HepG2 (cell line): ENCODE results near the gene NFATC1. TPM values are rescaled to one million over a fixed set of nuclear protein-coding genes. Genes with fewer than 3 reads are reported as not detected.

ENCODE experiments used
- ATAC-seq: fragments of 200-7000 bp; cut with Tn5 transposase; 3 replicates; pipeline ENCODE4 v1.9.1; 2020; ENCODE audit warnings: mild to moderate bottlenecking, moderate library complexity
- BruUV-seq: library from RNA; stranded (reverse); fragments of 400-500 nt; replicated peaks from 2 replicates; lab custom pipeline; 2021; lab: Mats Ljungman, UMichigan
- CTCF ChIA-PET: fragments of 300-600 bp; formaldehyde crosslinking; extraction: SDS; loops from one replicate; lab custom pipeline; 2021; ENCODE audit warnings: low total read pairs, inconsistent platforms, low intra/inter-chr PET ratio; lab: Yijun Ruan, JAX
- POLR2A ChIA-PET: fragments of 350-600 bp; sonication (Branson Sonifier 250); formaldehyde crosslinking; loops from one replicate; lab custom pipeline; 2020; ENCODE audit warnings: antibody characterized with exemption, inconsistent platforms; lab: Yijun Ruan, JAX
- DNase-seq: peaks from one replicate; pipeline ENCODE4 v3.0.0-alpha.2; 2015; ENCODE audit warnings: low spot score
- FAIRE-seq: peaks from 3 replicates; lab custom pipeline; 2011; peaks lifted over from hg19 to GRCh38; lab: Jason Lieb, UNC
- H2AFZ ChIP-seq: one replicate; pipeline ENCODE4 v1.6.1; 2011; ENCODE audit warnings: low read length, inconsistent platforms
- H3K27ac ChIP-seq: fragments of 300-600 bp; 3 replicates; pipeline ENCODE4 v1.8.0; 2011; ENCODE audit warnings: mixed run types, mild to moderate bottlenecking, mixed read lengths, low read length, inconsistent platforms; ENCODE audit not compliant: insufficient read depth; ENCODE audit errors: extremely low read length
- H3K27me3 ChIP-seq, 2 experiments: fragments of 200-600 bp in 1 of 2; 2 replicates in 1 of 2; 3 replicates in 1 of 2; pipeline versions ENCODE4 v1.6.0 to v1.8.0; 2011; ENCODE audit warnings: low read length in 2 of 2, mild to moderate bottlenecking in 2 of 2, moderate library complexity in 2 of 2, inconsistent platforms in 1 of 2; ENCODE audit not compliant: insufficient read depth in 2 of 2, control insufficient read depth in 1 of 2
- H3K36me3 ChIP-seq, 2 experiments: fragments of 200-600 bp in 1 of 2; replicated peaks in 1 of 2; 2 replicates in 1 of 2; 3 replicates in 1 of 2; pipeline versions ENCODE4 v1.5.1 to v1.8.0; 2011; ENCODE audit warnings: low read length in 2 of 2, inconsistent platforms in 1 of 2; ENCODE audit not compliant: insufficient read depth in 2 of 2, control insufficient read depth in 1 of 2
- H3K4me1 ChIP-seq: 2 replicates; pipeline ENCODE4 v1.5.1; 2012; ENCODE audit warnings: low read length, inconsistent platforms; ENCODE audit not compliant: insufficient read depth
- H3K4me2 ChIP-seq: 2 replicates; pipeline ENCODE4 v1.6.0; 2011; ENCODE audit warnings: low read depth, low read length, inconsistent platforms
- H3K4me3 ChIP-seq, 3 experiments: fragments of 200-600 bp in 1 of 3; sonication (generic), shearing (Covaris generic) in 1 of 3; replicated peaks in 1 of 3; 2 replicates each; pipeline ENCODE4 v1.5.1; 2011 to 2016; ENCODE audit warnings: low read length in 3 of 3, inconsistent platforms in 2 of 3, low read depth in 2 of 3, mild to moderate bottlenecking in 2 of 3, control low read depth in 1 of 3, mixed read lengths in 1 of 3; ENCODE audit not compliant: insufficient read depth in 1 of 3
- H3K79me2 ChIP-seq: one replicate; pipeline ENCODE4 v1.6.1; 2011; ENCODE audit warnings: low read length, inconsistent platforms; ENCODE audit not compliant: insufficient read depth
- H3K9ac ChIP-seq: 2 replicates; pipeline ENCODE4 v1.6.0; 2011; ENCODE audit warnings: mild to moderate bottlenecking, low read depth, low read length, inconsistent platforms; ENCODE audit not compliant: insufficient read depth
- H3K9me3 ChIP-seq: 2 replicates; pipeline ENCODE4 v1.5.1; 2012; ENCODE audit warnings: mild to moderate bottlenecking, low read length
- H4K20me1 ChIP-seq: 2 replicates; pipeline ENCODE4 v1.6.0; 2011; ENCODE audit warnings: inconsistent platforms, mild to moderate bottlenecking, low read length, moderate library complexity; ENCODE audit not compliant: insufficient read depth
- BRD4 ChIP-seq: sonication (generic); formaldehyde crosslinking; IDR thresholded peaks from 2 replicates; pipeline ENCODE4 v1.4.0; 2020; ENCODE audit warnings: missing genetic modification reagents
- CBX2 ChIP-seq, 2 experiments: fragments of 200-600 bp in 1 of 2; sonication (generic); formaldehyde crosslinking in 1 of 2; IDR thresholded peaks; 2 replicates each; pipeline versions ENCODE4 v1.7.0 to v1.8.1; 2018 to 2022; ENCODE audit warnings: low read depth in 2 of 2, low read length in 1 of 2, mild to moderate bottlenecking in 1 of 2, missing genetic modification reagents in 1 of 2
- EEA1 ChIP-seq: sonication (generic); formaldehyde crosslinking; IDR thresholded peaks from 2 replicates; pipeline ENCODE4 v1.5.1; 2020; ENCODE audit warnings: mild to moderate bottlenecking, missing genetic modification reagents, borderline replicate concordance
- IKZF1 ChIP-seq: fragments of 450-650 bp; IDR thresholded peaks from 2 replicates; pipeline ENCODE4 v1.7.1; 2016
- KLF12 ChIP-seq: sonication (generic); formaldehyde crosslinking; IDR thresholded peaks from 2 replicates; pipeline ENCODE4 v1.4.0; 2020; ENCODE audit warnings: missing genetic modification reagents, borderline replicate concordance
- MAF1 ChIP-seq: sonication (generic); formaldehyde crosslinking; IDR thresholded peaks from 2 replicates; pipeline ENCODE4 v1.5.0; 2020; ENCODE audit warnings: missing genetic modification reagents, borderline replicate concordance
- MXI1 ChIP-seq: IDR thresholded peaks from 3 replicates; pipeline ENCODE4 v1.6.1; 2012; ENCODE audit warnings: low read depth, low read length, inconsistent platforms, borderline replicate concordance
- NBN ChIP-seq: fragments of 450-650 bp; conservative IDR thresholded peaks from 2 replicates; pipeline ENCODE4 v1.6.1; 2017
- NCOA2 ChIP-seq: sonication (generic); formaldehyde crosslinking; IDR thresholded peaks from 2 replicates; pipeline ENCODE4 v1.8.0; 2022; ENCODE audit warnings: inconsistent platforms
- NFIB ChIP-seq: sonication (generic); formaldehyde crosslinking; IDR thresholded peaks from 2 replicates; pipeline ENCODE4 v1.9.0; 2021; ENCODE audit warnings: missing genetic modification reagents, mild to moderate bottlenecking, borderline replicate concordance
- PHF8 ChIP-seq: sonication (generic); formaldehyde crosslinking; IDR thresholded peaks from 2 replicates; pipeline ENCODE4 v1.5.0; 2020; ENCODE audit warnings: missing genetic modification reagents
- TARDBP ChIP-seq: sonication (generic); formaldehyde crosslinking; IDR thresholded peaks from 2 replicates; pipeline ENCODE4 v1.8.0; 2022; ENCODE audit warnings: mild to moderate bottlenecking, missing genetic modification reagents
- TBX3 ChIP-seq: fragments of 450-650 bp; IDR thresholded peaks from 2 replicates; pipeline ENCODE4 v1.6.1; 2017; ENCODE audit warnings: antibody characterized with exemption, mild to moderate bottlenecking, inconsistent platforms, borderline replicate concordance
- TCF7 ChIP-seq: sonication (generic); IDR thresholded peaks from 2 replicates; pipeline ENCODE4 v1.6.1; 2016; ENCODE audit warnings: antibody characterized with exemption, low read depth
- ZNF577 ChIP-seq: sonication (generic); formaldehyde crosslinking; IDR thresholded peaks from 2 replicates; pipeline ENCODE4 v1.4.0; 2020; ENCODE audit warnings: mild to moderate bottlenecking, low read depth, missing genetic modification reagents, borderline replicate concordance
- ZNF674 ChIP-seq: sonication (generic); formaldehyde crosslinking; IDR thresholded peaks from 2 replicates; pipeline ENCODE4 v1.5.0; 2020; ENCODE audit warnings: low read depth, mild to moderate bottlenecking, missing genetic modification reagents
- ZNF772 ChIP-seq: sonication (generic); formaldehyde crosslinking; IDR thresholded peaks from 2 replicates; pipeline ENCODE4 v1.5.0; 2020; ENCODE audit warnings: mild to moderate bottlenecking, missing genetic modification reagents
- ZNF879 ChIP-seq: sonication (generic); formaldehyde crosslinking; IDR thresholded peaks from 2 replicates; pipeline ENCODE4 v1.8.1; 2023; ENCODE audit warnings: missing genetic modification reagents
- ZSCAN25 ChIP-seq: sonication (generic); formaldehyde crosslinking; IDR thresholded peaks from 2 replicates; pipeline ENCODE4 v1.8.0; 2022; ENCODE audit warnings: mild to moderate bottlenecking, missing genetic modification reagents
- WGBS: methylation state at CpG from one replicate; pipeline ENCODE4 v1.1.6; 2017; ENCODE audit warnings: low lambda C conversion rate; 5-methylcytosine and 5-hydroxymethylcytosine counted together
- in situ Hi-C: cut with HindIII; loops from 2 replicates; pipeline ENCODE4 v1.10.0; 2017; ENCODE audit warnings: low pct_unique_long_range_greater_than_20kb; ENCODE audit not compliant: extremely low pct_ligation_motif_present
- intact Hi-C: fragments of 100-400 bp; cut with micrococcal nuclease; formaldehyde crosslinking; loops from one replicate; pipeline ENCODE4 v1.10.0; 2022; ENCODE audit not compliant: unreplicated experiment
- polyA plus RNA-seq, 8 experiments: library from polyadenylated mRNA; depleted of rRNA in 3 of 8; stranded (reverse) in 7 of 8; unstranded in 1 of 8; fragments of >200 nt; fragmentation: Illumina TruSeq in 4 of 8; extraction: Trizol in 4 of 8; gene quantifications; 2 replicates each; pipeline versions ENCODE4 v1.2.1 to v1.2.3, GENCODE V29; 2011 to 2016; ENCODE audit warnings: low read depth in 4 of 8, missing spikeins in 1 of 8, mixed read lengths in 1 of 8; ENCODE audit not compliant: insufficient read depth in 1 of 8
- total RNA-seq, 5 experiments: library from RNA; depleted of rRNA; stranded (reverse); fragments of >200 nt; fragmentation: Illumina TruSeq; extraction: Trizol; gene quantifications; 2 replicates each; pipeline ENCODE4 v1.2.3, GENCODE V29; 2016; ENCODE audit warnings: low read depth in 1 of 5
- TF ChIP-seq, protein P1 (sequence below): IDR thresholded peaks from 2 replicates; pipeline ENCODE4 v1.6.1; 2016; ENCODE audit warnings: missing genetic modification reagents, missing compliant biosample characterization
- TF ChIP-seq, protein P2 (sequence below): sonication (generic); formaldehyde crosslinking; IDR thresholded peaks from 2 replicates; pipeline ENCODE4 v1.8.1; 2023; ENCODE audit warnings: mild to moderate bottlenecking, missing genetic modification reagents

NFATC1 gene
- total and polyA plus RNA-seq, 2 of the 13 experiments (the other 11 are each of a cell fraction or from before 2014, with no cell fraction given) = not detected

DNA sequence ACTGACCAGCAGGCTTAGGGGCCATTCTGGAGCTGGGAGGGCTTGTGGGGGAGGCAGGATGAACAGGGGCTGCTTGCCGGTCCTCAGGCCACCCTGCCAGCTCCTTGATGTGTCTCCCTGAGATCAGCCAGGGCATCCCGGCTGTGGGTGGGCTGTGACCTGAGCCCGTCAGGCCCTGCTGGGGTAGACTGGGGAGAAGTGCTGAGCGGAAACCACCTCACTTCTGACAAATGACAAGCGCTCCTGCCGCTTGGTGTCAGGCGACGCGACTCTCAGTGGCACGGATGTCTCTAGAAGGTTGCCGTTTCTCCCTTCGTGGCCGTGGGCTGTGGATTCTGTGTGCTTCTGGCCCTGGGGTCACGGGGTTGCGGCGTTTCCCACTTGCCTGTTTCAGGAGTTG lies 45.7 kb downstream of the NFATC1 start (continued):
- TF ChIP-seq, protein P1, sequence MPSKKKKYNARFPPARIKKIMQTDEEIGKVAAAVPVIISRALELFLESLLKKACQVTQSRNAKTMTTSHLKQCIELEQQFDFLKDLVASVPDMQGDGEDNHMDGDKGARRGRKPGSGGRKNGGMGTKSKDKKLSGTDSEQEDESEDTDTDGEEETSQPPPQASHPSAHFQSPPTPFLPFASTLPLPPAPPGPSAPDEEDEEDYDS (CRISPR knock-in tag) = no peak
- TF ChIP-seq TBX3 = no peak
- no peak for TF ChIP-seq ZNF879
- TF ChIP-seq ZSCAN25 (CRISPR knock-in tag) = no peak
- no peak for TF ChIP-seq BRD4 (CRISPR knock-in tag)
- no peak for TF ChIP-seq ZNF674 (CRISPR knock-in tag)
- TF ChIP-seq, protein P2, sequence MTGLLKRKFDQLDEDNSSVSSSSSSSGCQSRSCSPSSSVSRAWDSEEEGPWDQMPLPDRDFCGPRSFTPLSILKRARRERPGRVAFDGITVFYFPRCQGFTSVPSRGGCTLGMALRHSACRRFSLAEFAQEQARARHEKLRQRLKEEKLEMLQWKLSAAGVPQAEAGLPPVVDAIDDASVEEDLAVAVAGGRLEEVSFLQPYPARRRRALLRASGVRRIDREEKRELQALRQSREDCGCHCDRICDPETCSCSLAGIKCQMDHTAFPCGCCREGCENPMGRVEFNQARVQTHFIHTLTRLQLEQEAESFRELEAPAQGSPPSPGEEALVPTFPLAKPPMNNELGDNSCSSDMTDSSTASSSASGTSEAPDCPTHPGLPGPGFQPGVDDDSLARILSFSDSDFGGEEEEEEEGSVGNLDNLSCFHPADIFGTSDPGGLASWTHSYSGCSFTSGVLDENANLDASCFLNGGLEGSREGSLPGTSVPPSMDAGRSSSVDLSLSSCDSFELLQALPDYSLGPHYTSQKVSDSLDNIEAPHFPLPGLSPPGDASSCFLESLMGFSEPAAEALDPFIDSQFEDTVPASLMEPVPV = no peak
- no peak for TF ChIP-seq PHF8 (CRISPR knock-in tag)
- no peak for TF ChIP-seq KLF12
- TF ChIP-seq, all 625 proteins: peak for 0

- no peak overlapping the region for H3K9ac ChIP-seq
- in situ Hi-C loops (no loop called here), intact Hi-C loops (no loop called here)
- H3K9me3 ChIP-seq = no peaks in the 10 kb centered on the region
- ATAC-seq (no peak), FAIRE-seq (no peak), DNase-seq (no peak)
- H4K20me1 ChIP-seq = no peaks in the 10 kb centered on the region
- POLR2A ChIA-PET = no interaction called here
- H3K36me3 ChIP-seq = no peaks in the 10 kb centered on the region
- no peak overlapping the region for H3K4me2 ChIP-seq
- no TSS peak for BruUV-seq
- H3K4me1 ChIP-seq = no peaks in the 10 kb centered on the region
- CTCF ChIA-PET = no interaction called here
- H3K79me2 ChIP-seq = no peaks in the 10 kb centered on the region
- peaks cover 28 to 86% of the 10 kb centered on the region in 2 experiments for H3K27me3 ChIP-seq
- no peak overlapping the region for H3K4me3 ChIP-seq
- 41% methylated on average over 12 of the region's 29 CpGs for WGBS
- TF ChIP-seq MXI1 (no peak), IKZF1 (no peak), NFIB (CRISPR knock-in tag) (no peak), TARDBP (CRISPR knock-in tag) (no peak), ZNF577 (no peak), MAF1 (CRISPR knock-in tag) (no peak), NBN (no peak), TCF7 (no peak), EEA1 (no peak), ZNF772 (CRISPR knock-in tag) (no peak), NCOA2 (CRISPR knock-in tag) (no peak), CBX2 (IDR thresholded peaks at IDR 0.05; ENCODE audit: low read depth, low read length) (no peak), CBX2 (CRISPR knock-in tag; IDR thresholded peaks at IDR 0.05; ENCODE audit: low read depth) (no peak)
- H3K27ac ChIP-seq = no peak overlapping the region
- no peak overlapping the region for H2AFZ ChIP-seq
These were observed 46.9 kb downstream of the NFATC1 start for GRCh38 chr18:79442508-79443221.
